SU-DHL-6 (cell line): Measurements from ENCODE around the gene MATN1.

Experiments used
- CTCF ChIP-seq: fragments of 200-600 bp; sonication (generic); IDR thresholded peaks from one replicate; pipeline ENCODE4 v1.5.1; 2017; ENCODE audit warnings: antibody characterized with exemption, mild to moderate bottlenecking, low read length, moderate library complexity; ENCODE audit not compliant: insufficient read depth, poor library complexity, severe bottlenecking
- EZH2phosphoT487 ChIP-seq: fragments of 200-600 bp; sonication (generic), shearing (Covaris generic); conservative IDR thresholded peaks from 2 replicates; pipeline ENCODE4 v1.6.1; 2018; ENCODE audit warnings: mild to moderate bottlenecking, antibody characterized with exemption, low read length, moderate library complexity, mixed read lengths

- no peak for TF ChIP-seq CTCF
- TF ChIP-seq EZH2phosphoT487 = no peak
These were observed 59.2 kb downstream of the MATN1 start for GRCh38 chr1:30664103-30664755.
